Measurements from ENCODE around the gene CLDN9. TPM values are rescaled to one million over a fixed set of nuclear protein-coding genes. Genes with fewer than 3 reads are reported as not detected.

CLDN9 gene
- total RNA-seq, 1 donor from 2014 or later: not detected

GRCh38 chr16:3038896-3039295, 26.2 kb downstream of the CLDN9 start:
- peaks cover 2% of the 10 kb centered on the region for H3K36me3 Mint-ChIP-seq (ENCODE audit: unreplicated experiment)
- H3K9me3 Mint-ChIP-seq (ENCODE audit: unreplicated experiment): no peaks in the 10 kb centered on the region
- no peak overlapping the region for H3K27ac Mint-ChIP-seq (ENCODE audit: unreplicated experiment)
- TF ChIP-seq, protein P1, sequence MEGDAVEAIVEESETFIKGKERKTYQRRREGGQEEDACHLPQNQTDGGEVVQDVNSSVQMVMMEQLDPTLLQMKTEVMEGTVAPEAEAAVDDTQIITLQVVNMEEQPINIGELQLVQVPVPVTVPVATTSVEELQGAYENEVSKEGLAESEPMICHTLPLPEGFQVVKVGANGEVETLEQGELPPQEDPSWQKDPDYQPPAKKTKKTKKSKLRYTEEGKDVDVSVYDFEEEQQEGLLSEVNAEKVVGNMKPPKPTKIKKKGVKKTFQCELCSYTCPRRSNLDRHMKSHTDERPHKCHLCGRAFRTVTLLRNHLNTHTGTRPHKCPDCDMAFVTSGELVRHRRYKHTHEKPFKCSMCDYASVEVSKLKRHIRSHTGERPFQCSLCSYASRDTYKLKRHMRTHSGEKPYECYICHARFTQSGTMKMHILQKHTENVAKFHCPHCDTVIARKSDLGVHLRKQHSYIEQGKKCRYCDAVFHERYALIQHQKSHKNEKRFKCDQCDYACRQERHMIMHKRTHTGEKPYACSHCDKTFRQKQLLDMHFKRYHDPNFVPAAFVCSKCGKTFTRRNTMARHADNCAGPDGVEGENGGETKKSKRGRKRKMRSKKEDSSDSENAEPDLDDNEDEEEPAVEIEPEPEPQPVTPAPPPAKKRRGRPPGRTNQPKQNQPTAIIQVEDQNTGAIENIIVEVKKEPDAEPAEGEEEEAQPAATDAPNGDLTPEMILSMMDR (IDR thresholded peaks at IDR 0.05): no peak
- no peak for DNase-seq (ENCODE audit: extremely low spot score, unreplicated experiment)
- peaks cover 4% of the 10 kb centered on the region for H3K4me1 Mint-ChIP-seq (ENCODE audit: unreplicated experiment)
- H3K27me3 Mint-ChIP-seq (ENCODE audit: unreplicated experiment): peaks cover 43% of the 10 kb centered on the region
- no peak overlapping the region for H3K4me3 Mint-ChIP-seq (ENCODE audit: unreplicated experiment)

DNA sequence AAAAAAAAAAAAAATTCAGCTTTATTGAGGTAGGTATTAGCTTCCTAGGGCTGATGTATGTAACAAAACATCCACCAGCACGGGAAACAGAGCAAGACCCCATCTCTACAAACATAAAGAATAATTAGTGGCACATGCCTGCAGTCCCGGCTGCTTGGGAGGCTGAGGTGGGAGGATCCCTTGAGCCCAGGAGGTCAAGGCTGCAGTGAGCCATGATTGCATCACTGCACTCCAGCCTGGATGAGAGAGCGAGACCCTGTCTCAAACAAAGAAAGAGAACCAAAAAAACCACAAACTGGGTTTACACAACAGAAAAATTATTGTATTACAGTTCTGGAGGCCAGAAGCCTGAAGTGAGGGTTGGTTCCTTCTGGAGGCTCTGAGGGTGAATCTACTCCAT, 29.7 kb downstream of the CLDN9 start:
- no peak for DNase-seq (ENCODE audit: extremely low spot score, unreplicated experiment)
- Mint-ChIP-seq H3K27ac (ENCODE audit: unreplicated experiment) (no peak overlapping the region), H3K36me3 (ENCODE audit: unreplicated experiment) (no peaks in the 10 kb centered on the region), H3K27me3 (ENCODE audit: unreplicated experiment) (peaks cover 29% of the 10 kb centered on the region), H3K4me1 (ENCODE audit: unreplicated experiment) (peaks cover 14% of the 10 kb centered on the region), H3K4me3 (ENCODE audit: unreplicated experiment) (no peak overlapping the region), H3K9me3 (ENCODE audit: unreplicated experiment) (no peaks in the 10 kb centered on the region)
- TF ChIP-seq, protein P1 (IDR thresholded peaks at IDR 0.05): no peak

- DNase-seq (ENCODE audit: extremely low spot score, unreplicated experiment): no peak
- Mint-ChIP-seq H3K9me3 (ENCODE audit: unreplicated experiment) (no peaks in the 10 kb centered on the region), H3K36me3 (ENCODE audit: unreplicated experiment) (no peaks in the 10 kb centered on the region), H3K4me3 (ENCODE audit: unreplicated experiment) (peak overlapping the region; percentile 77), H3K27ac (ENCODE audit: unreplicated experiment) (no peak overlapping the region), H3K27me3 (ENCODE audit: unreplicated experiment) (peaks cover 23% of the 10 kb centered on the region), H3K4me1 (ENCODE audit: unreplicated experiment) (peaks cover 14% of the 10 kb centered on the region)
- TF ChIP-seq, protein P1 (IDR thresholded peaks at IDR 0.05): no peak
Observed at GRCh38 chr16:3044708-3045107, 32.0 kb downstream of the CLDN9 start.

DNA sequence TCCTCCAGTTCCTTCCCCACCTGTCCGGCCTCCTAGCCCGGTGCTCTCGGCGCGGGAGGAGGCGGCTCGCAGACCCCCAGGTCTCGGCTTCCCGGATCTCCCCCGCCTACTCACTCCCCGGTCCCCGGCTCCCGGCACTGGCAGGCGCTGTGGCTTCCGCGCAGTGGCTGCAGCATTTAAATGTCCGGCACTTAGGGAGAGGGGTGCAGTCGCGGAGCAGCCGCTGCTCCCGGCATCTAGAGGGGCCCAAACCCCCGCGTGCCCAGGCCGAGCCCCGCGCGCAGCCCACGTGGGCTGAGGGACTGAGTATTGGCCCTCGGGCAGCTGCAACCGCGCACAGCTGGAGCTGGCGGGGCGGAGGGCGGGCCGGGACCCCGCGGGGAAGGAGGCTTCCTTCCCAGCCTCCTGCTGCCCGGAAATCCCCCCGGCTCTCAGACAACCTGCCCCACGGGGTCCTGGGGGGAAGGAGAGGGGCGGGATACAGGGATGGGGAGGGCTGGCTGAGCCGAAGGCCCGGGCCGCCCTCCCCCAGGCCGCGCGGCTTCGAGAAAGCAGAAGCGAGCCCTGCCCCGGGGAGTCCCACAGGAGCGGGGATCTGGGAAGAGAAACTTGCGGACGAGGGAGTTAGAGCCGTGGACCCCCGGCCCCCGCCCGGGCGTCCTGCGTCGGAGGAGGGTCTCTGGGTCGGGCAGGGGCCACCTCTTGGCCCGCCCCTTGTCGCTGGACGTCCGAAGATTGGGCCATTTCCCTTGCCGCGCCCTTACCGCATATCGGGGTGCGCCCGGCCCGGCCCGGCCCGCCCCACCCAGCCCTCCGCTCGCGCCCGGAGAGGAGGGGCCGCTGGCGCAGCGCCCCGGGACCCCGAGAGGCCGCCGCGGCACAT, 33.3 kb downstream of the CLDN9 start, which contains the start of gene MMP25:
Gene MMP25 (plus strand): TSS at position 804 of the 883 bp plus-strand sequence. CDS start 357 bp downstream, outside the sequence.
- peak within 1 kb of the TSS; percentile 23 for H3K27ac Mint-ChIP-seq (ENCODE audit: unreplicated experiment)
- H3K27me3 Mint-ChIP-seq (ENCODE audit: unreplicated experiment): peaks cover 25% of the 10 kb centered on the region
- peak within 1 kb of the TSS; percentile 77 for H3K4me3 Mint-ChIP-seq (ENCODE audit: unreplicated experiment)
- TF ChIP-seq, protein P1 (IDR thresholded peaks at IDR 0.05): no peak
- DNase-seq (ENCODE audit: extremely low spot score, unreplicated experiment): no peak
- H3K4me1 Mint-ChIP-seq (ENCODE audit: unreplicated experiment): peaks cover 14% of the 10 kb centered on the region
- H3K36me3 Mint-ChIP-seq (ENCODE audit: unreplicated experiment): no peaks in the 10 kb centered on the region
- no peaks in the 10 kb centered on the region for H3K9me3 Mint-ChIP-seq (ENCODE audit: unreplicated experiment)

DNA sequence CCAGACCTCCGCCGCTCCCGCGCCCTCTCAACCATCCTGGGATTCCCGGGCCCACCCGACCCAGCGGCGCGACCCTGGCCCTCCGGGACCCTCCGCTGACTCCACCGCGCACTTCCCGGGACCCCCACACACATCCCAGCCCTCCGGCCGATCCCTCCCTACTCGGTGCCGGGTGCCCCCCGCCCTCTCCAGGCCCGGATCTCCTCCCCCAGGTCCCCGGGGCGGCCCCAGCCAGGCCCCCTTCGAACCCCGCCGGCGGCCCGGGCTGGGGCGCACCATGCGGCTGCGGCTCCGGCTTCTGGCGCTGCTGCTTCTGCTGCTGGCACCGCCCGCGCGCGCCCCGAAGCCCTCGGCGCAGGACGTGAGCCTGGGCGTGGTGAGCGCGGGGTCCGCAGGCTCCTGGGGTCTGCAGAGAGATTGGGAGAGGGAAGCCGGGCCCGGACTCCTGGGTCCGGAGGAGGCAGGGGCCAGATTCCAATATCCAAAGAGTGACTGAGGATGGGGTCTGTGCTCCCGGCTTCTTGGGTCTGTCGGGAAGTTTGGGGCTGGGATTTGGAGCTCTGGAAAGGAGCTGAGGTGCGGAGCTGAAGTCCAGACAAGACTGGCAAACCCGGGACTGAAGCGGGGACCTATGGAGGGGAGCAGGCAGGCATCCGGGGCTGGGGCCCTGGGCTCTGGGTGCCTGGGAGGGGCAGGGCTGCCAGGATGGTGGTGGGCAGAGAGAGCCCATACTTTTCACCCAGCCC, 34.1 kb downstream of the CLDN9 start:
- H3K27me3 Mint-ChIP-seq (ENCODE audit: unreplicated experiment): peaks cover 25% of the 10 kb centered on the region

More for the DNA sequence above, 34.1 kb downstream of the CLDN9 start:
- H3K9me3 Mint-ChIP-seq (ENCODE audit: unreplicated experiment): no peaks in the 10 kb centered on the region
- no peak for DNase-seq (ENCODE audit: extremely low spot score, unreplicated experiment)
- H3K36me3 Mint-ChIP-seq (ENCODE audit: unreplicated experiment): no peaks in the 10 kb centered on the region
- no peak overlapping the region for H3K27ac Mint-ChIP-seq (ENCODE audit: unreplicated experiment)
- peak overlapping the region; percentile 62 for H3K4me3 Mint-ChIP-seq (ENCODE audit: unreplicated experiment)
- TF ChIP-seq, protein P1 (IDR thresholded peaks at IDR 0.05): no peak
- peaks cover 14% of the 10 kb centered on the region for H3K4me1 Mint-ChIP-seq (ENCODE audit: unreplicated experiment)
